T-helper 1 cell (primary cell): Measurements from ENCODE around the gene UNG.
"Not testable (repeated sequence)": the region's sequence is repeated elsewhere in the genome, so short reads cannot be mapped to it uniquely, and the experiment has no call there.

Experiments used
- DNase-seq, 5 donors: peaks; one replicate each; pipeline ENCODE4 v3.0.0-alpha.2; 2012 to 2020
- total RNA-seq, 4 donors: gene quantifications; one replicate each; lab custom pipeline; 2026; lab: John Stamatoyannopoulos, UW

Gene UNG
- 6.3 to 16.1 (median 12.5) reads per million in 4 donors for total RNA-seq

DNA sequence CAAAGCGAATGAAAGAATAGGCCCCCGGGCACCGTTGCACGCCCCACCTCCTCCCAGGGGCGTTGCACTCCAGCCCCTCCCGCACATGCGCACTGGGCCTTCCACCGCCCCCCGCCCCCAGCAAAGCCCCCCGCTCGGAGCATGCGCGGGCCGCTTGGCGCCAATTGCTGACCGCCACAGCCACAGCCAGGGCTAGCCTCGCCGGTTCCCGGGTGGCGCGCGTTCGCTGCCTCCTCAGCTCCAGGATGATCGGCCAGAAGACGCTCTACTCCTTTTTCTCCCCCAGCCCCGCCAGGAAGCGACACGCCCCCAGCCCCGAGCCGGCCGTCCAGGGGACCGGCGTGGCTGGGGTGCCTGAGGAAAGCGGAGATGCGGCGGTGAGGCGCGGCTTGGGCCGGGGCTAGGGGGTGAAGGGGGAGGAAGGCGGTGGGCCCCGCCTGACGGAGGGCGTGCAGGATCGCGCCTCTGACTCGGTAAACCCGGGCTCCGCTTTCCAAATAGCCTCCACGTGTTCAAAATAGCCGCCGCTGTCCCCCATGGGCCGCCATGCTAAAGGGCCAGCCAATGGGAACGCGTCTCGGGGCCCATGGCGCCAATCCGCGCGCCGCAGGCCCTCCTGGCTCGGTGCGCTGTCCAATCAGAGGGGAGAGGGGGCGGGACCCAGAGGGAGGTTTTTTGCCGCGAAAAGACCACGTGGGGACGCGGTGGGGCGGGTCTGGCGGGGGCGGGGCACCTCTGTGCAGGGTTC, at the start of gene UNG:
TSS of gene UNG (plus strand) at position 163 of the 748 bp plus-strand sequence. CDS start at position 246, 83 bp downstream.
- peak; percentile 92 to 95 (median 95) for DNase-seq

DNA sequence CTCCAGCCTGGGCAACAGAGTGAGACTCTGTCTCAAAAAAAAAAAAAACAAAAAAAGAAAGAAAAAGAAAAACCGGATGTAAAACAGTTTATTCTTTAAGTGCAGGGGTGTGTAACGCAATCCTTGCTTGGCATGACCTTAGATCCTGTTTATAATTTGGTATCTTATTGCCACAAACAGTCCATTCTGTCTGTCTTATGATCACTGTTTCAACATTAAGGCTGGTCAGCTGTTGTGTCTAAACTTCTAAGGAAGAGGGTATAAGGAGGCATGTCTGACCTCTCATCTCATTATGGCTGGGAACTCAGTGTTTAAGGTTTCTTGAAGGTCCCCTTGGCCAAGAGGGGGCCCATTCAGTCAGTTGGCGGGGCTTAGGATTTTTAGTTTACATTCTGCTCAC, 48.7 kb upstream of the UNG start:
- DNase-seq, result not testable (repeated sequence)

DNA sequence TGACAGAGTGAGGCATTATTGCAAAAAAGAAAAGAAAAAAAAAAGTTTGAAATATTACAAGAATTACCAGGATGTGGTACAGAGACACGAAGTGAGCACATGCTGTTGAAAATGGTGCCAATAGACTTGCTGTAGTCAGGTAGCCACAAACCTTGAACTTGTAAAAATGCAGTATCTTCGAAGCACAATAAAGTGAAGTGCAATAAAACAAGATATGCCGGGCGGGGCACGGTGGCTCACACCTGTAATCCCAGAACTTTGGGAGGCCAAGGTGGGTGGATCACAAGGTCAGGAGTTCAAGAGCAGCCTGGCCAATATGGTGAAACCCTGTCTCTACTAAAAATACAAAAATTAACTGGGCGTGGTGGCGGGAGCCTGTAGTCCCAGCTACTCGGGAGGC, 47.6 kb upstream of the UNG start:
- not testable (repeated sequence) for DNase-seq

DNA sequence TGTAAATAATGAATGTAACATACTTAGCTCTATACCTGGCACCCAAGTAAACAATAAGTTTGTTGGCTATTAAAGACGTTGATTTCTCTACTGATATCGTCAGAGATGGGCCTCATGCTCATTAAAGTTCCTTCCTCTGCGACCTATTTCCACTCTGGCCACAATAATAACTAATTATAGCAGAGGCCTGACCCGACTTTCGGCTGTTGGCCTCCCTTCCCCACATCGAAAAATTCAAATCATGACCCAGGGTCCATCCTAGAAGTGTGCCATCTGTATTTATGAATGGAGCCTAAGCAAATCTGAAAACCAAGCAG, 45.3 kb upstream of the UNG start:
- no peak for DNase-seq

DNA sequence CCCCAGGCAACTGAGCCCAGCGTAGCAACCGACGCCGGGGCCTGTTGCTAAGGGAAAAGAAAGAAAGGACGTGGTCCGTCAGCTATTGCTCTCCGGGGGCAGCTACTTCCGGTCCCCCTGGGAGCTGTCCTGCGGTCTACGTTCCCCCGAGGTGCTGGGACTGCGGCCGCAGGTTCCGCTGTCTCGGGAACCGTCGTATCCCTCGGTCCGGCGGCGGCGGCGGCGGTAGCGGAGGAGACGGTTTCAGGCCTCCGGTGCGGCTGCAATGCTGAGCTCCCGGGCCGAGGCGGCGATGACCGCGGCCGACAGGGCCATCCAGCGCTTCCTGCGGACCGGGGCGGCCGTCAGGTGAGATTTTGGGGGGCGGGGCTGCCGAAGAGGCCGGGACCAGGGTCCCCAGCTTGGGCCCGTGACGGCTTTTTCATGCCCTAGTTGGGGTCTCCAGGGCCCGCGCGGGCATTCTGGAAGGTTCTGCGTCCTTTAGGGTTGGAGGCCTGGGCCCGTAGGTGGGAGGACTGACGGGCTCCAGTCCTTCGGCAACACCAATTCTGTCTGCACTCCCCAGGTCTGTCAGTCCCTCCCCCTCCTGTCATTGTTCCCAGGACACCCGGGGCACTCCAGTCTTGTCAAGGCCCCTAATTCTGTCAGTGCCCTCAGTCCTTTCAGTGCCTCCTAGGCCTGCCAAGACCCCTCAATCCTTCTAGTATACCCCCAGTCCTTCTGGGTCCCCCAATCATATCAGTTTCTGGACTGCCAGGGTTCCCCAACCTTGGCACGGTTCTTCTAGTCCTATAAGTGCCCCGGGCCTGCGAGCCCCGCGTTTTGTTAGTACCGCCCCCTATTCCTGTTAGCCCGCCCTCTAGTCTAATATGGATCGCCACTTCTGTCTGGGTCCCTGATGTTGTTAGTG, 44.7 kb upstream of the UNG start, which contains the start of gene USP30:
TSS of gene USP30 (plus strand) at position 163 of the 910 bp plus-strand sequence. CDS start at position 266, 103 bp downstream.
- DNase-seq, result peak; percentile 62 to 83 (median 74)

DNA sequence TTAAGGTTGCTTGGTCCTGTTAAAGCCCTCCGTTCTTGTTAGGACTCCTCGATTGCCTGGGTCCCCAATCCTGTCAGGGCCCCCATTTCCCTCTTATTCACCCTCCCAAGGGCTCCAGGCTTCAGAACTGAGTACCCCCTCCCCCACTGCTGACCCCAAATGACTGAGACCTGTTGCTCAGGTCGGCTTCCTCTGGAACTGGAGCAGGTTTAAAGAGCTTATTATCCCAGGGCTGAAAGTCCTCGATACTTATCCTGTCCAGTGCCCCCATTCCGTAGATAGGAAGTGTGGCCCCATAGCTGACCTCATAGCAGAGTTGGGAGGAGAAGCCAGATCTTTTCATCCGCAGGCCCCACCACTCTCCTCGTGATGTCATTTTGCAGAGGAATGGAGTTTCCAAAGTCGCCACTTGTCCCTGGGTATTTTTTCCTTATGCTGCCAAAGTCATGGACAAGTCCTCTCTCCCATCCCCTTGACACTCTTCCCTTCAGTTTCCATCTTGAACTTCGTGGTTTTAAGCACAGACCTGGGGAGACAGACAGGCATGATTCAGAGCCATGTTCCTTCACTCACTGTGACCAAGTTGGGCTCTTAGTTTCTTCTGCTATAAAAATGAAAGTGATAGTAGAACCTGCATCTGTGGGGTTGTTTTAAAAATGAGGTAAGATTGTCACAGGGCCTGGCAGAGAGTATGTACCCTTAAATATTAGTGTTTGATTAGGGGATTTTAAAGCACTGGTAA, 43.8 kb upstream of the UNG start:
- peak in 2 of 5 donors; percentile 13 to 57 for DNase-seq

DNA sequence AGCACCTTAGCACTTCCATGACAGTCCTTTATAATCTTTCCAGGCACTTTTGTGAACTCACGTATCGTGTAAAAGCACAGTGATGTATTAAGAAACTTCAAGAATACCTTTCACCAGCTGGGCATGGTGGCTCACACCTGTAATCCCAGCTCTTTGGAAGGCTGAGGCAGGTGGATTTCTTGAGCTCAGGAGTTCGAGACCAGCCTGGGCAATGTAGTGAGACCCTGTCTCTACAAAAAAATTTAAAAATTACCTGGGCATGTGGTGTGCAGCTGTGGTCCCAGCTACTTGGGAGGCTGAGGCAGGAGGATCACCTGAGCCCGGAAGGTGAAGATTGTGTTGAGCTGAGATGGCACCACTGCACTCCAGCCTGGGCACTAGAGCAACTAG, 43.3 kb upstream of the UNG start:
- DNase-seq, result not testable (repeated sequence)

DNA sequence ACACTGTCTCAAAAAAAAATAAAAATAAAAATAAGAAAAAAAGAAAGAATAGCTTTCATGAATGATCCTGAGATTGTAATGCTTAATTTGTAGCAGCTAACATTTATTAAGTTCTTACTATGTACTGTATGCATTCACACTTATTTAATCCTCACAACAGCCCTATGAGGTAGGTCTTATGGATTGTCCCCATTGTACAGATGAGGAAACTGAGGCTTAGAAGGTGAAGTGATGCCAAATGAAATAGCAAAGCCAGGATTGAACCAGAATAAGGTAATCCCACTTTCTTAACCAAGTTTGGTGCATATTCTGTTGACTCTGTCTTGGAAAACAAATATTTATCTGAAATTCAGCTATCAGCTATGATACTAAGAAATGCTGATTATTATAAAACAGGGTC, 42.9 kb upstream of the UNG start:
- no peak for DNase-seq

DNA sequence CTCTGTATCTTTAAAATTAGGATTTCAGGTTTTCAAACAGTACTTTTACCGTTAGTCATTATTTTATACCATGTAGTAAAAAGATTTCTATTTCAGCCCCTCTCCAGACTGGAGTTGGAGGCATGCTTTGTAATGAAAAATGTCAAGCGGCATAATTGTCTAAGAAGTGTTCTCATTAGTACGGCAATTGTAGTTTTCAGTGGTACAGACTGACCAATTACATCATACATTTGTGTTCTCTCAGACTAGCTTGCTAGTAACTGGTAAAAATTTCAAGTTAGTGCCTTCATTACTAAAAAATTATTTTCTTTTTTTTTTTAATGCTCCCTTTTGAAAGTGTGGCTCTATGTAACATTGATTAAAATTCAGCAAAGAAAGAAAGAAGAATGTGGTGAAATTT, 40.5 kb upstream of the UNG start:
- no peak for DNase-seq

DNA sequence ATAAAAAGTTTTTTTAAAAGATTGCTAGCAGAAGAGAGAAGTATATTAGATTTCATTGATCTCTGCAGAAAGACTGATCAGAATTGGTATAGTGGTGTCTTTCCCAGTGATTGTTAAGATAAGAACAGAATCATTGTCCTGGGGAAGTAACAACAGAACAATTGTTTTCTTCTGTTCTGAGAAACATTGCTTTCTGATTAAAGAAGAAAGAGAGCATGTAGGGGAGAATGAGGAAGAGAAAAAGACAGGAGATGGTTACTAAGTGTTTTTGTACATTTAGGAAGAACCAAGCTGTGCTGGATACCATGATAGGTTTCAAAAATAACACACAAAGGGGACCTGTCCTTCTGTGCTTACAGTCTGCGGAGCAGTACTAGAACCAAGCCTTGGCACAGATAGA, 40.0 kb upstream of the UNG start:
- DNase-seq, result no peak

DNA sequence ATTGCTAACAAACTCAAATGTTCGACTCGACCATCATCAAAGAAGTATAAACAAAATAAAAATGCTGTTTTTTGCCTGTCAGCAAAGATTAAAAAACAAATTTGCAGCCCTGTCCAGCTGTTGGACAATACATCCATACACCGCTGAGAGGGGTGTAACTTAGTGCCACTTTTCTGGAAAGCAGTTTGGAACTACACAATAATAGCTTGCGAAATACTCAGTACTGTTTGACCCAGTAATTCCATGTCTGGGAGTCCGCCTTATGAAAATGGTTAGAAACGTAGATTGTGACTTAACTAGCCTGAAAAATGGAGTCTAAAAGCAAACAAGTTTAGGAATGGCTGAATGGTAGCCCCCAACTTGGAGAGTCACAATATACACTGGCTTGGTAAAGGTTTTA, 38.6 kb upstream of the UNG start:
- DNase-seq, result no peak

DNA sequence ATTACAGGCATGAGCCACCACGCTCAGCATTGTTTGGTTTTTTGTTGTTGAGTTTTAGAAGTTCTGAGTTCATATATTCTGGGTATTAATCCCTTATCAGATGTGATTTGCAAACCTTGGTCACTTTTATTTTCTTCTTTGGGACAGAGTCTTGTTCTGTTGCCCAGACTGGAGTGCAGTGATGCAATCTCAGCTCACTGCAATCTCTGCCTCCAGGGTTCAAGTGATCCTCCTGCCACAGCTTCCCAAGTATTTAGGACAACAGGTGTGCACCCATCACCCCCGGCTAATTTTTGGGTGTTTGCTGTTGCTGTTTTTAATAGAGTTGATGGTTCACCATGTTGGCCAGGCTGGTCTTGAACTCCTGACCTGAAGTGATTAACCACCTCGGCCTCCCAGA, 33.3 kb upstream of the UNG start:
- DNase-seq, result no peak

DNA sequence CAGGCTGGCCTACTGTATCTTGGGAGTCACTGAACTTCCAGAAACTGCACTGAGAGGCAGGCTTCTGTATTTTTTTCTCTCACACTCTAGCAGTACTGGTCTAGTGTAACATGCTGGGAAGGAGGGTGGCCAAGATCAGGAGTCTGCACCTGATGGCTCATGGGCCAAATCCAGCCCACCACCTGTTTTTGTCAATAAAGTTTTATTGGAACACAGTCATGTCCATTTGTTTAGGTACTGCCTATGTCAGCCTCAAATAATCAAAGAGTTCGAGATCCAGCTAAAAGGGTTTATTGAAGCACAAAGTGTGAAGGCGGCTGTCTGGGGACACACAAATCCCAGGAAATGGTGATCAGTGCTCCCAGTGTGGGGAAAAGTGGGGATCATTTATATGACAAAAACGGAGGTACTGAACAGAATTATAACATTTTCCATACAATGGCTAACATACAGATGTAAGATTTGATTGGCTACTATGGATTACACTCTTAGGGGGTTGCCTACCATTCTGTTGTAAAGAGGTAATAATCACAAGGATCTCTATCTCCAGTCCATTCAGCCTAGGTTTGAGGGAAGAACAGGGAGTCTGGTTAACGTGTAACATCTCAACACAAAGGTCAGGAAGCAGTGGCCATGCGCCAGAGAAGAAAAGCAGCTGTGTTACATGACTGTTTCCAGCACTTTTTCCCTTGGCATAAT, 32.1 kb upstream of the UNG start:
- no peak for DNase-seq

DNA sequence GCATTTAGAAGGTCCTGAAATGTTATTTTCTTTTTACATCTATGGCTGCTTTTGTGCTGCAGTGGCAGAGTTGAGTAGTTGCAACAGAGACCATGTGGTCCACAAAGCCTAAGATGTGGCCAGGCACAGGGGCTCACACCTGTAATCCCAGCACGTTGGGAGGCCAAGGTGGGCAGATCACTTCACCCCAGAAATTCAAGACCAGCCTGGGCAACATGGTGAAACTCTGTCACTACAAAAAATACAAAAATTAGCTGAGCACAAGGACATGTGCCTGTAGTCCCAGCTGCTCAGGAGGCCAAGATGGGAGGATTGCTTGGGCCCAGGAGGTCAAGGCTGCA, 31.6 kb upstream of the UNG start:
- DNase-seq, result no peak

DNA sequence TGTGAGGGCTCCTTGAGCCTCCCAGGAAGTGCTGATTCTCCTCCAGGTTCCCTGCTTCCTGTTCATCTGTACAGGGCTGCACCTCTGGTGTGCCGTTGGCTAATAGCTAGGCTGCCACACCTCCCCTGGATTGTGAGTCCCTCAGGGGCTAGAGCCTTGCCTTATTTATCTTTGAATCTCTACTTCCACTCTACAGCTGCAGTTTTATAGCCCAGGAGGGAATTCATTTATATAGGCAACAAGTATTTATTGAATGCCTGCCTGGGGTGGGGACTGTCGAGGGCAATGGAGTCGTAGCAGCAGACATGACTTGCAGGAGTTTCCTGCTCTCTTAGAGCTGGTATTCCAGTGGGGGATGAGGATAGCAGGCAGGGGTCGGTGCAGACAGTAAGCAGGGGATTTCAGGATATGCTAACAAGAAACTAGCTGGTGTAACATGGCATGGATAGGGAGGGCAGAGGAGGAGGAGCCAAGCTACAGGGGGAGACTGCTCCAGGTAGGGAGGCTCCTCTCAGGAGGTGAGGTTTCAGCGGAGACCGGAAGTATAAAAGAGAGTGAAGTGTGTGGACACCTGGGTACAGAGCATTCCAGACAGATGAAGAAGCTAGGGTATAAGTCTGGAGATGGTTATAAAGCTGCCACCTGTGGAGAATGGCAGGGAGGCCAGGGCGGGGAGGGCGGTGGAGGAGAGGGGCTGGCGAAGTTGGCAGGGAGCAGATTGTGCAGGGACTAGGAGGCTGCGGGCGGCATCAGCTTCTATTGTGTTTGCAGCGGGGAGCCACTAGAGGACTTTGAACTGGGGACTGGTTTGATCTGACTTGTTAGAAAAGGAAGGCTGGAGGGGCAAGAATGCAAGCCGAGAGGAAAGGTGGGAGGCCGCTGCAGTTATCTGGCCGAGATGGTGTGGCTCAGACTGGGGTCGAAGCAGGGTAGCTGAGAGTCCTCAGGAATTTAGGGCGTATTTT, 27.8 kb upstream of the UNG start:
- DNase-seq, result no peak

DNA sequence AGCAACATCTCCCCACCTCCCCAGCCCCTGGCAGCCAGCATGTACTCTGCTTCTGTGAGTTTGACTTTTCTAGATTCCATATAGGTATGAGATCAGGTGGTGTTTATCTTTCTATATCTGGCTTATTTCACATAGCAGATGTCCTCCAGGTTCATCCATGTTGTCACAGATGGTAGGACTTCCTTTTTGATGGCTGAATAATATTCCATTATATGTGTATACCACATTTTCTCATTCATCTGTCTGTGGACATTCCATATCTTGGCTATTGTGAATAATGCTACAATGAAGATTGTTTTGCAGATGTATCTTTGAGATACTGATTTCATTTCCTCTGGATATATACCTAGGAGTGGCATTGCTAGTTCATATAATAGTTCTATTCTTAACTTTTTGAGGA, 22.5 kb upstream of the UNG start:
- no peak for DNase-seq

DNA sequence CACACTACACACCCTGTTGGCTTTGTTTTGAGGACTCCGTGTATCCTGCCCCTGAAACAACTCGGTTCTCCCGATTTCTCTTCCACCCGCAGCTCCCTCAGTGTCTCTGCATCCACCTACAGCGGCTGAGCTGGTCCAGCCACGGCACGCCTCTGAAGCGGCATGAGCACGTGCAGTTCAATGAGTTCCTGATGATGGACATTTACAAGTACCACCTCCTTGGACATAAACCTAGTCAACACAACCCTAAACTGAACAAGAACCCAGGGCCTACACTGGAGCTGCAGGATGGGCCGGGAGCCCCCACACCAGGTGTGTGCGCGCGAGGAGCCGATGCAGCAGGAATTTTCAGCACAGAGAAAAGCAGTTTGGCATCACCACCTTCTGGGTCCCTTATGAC, 14.6 kb upstream of the UNG start:
- no peak for DNase-seq

DNA sequence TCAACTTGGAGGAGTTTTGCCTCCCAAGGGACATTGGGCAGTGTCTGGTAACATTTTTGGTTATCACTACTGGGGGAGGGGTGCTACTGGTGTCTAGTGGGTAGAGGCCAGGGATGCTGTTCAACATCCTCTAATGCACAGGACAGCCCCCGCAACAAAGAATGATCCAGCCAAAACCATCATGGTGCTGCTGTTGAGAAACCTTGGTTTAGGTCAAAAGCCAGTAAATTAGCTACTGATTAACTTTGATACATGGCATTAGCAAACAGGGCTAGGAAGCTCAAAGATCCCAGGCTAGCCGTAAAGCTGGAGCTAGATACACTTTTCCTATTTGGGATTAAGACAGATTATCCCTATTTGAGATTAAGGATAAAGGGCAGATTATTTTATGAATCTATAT, 13.0 kb upstream of the UNG start:
- DNase-seq, result no peak

DNA sequence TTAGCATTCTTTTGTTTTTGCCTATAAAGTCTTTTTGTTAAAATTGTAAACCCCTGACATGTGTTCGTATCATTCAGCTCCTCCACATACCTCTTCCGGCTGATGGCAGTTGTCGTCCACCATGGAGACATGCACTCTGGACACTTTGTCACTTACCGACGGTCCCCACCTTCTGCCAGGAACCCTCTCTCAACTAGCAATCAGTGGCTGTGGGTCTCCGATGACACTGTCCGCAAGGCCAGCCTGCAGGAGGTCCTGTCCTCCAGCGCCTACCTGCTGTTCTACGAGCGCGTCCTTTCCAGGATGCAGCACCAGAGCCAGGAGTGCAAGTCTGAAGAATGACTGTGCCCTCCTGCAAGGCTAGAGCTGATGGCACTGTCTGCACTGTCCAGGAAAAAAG, 11.8 kb upstream of the UNG start:
- no peak for DNase-seq

DNA sequence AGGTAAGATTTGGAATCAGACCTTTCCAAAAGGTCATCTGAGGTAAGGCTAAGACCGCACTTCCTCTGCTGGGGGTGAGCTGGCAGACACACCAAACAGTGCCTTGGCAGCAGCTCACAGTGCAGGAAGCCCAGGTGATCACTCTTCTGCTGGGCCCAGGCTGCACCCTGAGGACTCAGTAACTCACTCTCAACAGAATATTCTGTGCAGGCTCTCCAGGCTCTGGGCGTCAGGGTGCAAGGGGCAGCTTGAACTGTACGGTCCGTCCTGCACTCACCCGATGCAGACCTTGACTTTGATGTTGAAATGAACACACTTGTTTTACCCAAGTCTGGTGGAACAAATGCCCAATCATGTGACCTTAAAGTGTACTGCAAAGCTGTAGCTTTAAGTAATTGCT, 10.1 kb upstream of the UNG start:
- DNase-seq, result no peak

DNA sequence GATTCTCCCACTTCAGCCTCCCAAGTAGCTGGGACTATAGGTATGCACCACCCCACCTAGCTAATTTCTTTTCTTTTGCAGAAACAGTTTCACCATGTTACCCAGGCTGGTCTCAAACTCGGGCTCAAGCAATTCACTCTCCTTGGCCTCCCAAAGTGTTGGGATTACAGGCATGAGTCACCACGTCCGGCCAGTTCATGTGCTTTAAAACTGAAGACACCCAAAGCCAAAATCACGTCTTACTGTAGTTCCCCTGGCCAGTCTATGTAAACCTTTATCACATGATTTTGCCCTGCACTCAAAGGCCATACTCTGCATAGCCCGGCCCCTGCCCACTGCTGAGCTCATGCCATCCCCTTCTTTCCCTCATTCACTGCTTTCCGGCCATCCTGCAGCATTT, 8.6 kb upstream of the UNG start:
- no peak for DNase-seq

DNA sequence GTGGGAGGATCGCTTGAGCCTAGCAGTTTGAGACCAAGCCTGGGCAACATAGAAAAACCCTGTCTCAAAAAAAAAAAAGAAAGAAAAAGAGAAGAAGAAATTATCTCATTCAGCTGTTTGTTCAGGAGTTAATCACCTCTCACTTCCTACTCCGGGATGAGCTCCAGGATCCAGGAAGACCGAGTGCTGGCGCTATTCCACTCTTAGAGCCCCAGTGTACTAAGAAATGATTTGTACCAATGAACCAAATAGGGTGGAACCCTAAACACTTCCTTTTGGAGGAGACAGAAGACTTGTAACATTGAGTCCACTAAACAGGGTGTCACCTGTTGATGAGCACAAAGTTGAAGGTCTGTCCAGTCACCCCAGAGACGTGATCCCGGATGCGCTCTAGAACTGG, 7.7 kb upstream of the UNG start:
- DNase-seq, result no peak
